Stimulated activated CD4-positive, alpha-beta T cell treated with anti-CD3 and anti-CD28 coated beads, Interleukin-4, amount 100 ng/mL, for 48 hours (primary cell): ENCODE results near the gene ATAD3C.
"Not testable (repeated sequence)": the region's sequence is repeated elsewhere in the genome, so short reads cannot be mapped to it uniquely, and the experiment has no call there.

ENCODE experiments used
- DNase-seq, 2 donors: peaks; one replicate each; pipeline ENCODE4 v3.0.0-alpha.2; 2020; ENCODE audit warnings: low read depth in 2 of 2

The ATAD3C gene

DNA sequence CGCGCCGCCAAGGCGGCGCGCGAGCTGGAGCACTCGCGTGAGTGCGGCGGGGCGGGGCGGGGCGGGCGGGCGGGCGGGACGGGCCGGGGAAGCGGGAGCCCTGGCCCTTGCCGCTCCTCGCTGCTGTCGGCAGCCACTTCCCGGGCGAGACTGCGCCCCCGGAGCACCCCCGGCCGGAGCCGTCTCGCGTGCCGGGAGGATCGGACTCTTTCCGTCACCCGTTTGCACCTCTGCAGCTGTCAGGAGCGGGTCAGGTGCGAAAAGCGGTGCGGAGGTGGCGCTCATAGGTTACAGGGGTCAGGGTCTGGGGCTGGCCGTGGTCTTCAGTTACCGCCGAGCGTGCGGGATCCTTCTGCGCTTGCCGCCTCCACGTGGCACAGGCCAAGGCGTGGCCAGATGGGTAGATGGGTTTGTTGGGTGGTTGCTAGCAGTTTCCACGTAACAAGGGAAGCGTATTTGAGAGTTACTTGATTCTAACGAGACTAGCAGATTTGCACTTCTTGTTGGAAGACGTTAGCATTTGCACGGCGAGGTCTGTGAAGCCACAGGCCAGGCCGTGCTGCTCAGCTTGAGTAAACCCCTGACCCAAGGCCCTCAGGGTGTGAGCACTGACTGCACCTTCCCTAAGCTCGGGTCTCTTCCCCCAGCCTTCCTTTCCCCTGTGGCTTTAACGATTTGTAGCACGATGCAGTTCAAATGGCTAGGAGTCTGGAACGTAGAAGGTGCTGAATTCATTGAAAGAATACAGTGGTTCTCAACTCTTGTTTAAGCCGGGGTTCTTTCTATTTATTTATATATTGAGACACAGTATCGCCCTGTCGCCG lies 22.8 kb downstream of the ATAD3C start:
- not testable (repeated sequence) for DNase-seq

DNA sequence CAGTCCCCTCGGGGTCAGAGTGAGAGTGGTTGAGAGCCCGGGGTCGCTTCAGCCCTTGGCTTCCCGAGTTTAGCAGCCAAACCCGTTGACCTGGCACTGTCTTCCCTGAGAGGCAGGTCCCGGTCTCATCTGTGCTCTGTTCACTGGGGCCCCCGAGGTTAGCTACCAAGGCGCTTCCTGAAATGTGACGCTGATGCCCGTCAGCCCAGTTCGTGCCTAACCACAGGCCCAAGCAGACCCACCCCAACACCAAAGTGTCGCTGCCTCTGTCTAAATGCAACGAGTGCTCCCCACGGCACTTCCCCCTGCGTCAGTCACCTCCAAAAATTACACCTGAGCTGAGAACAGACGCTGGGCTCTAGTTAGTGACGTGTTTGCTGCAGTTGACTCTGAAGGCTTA lies 26.5 kb downstream of the ATAD3C start:
- not testable (repeated sequence) for DNase-seq

DNA sequence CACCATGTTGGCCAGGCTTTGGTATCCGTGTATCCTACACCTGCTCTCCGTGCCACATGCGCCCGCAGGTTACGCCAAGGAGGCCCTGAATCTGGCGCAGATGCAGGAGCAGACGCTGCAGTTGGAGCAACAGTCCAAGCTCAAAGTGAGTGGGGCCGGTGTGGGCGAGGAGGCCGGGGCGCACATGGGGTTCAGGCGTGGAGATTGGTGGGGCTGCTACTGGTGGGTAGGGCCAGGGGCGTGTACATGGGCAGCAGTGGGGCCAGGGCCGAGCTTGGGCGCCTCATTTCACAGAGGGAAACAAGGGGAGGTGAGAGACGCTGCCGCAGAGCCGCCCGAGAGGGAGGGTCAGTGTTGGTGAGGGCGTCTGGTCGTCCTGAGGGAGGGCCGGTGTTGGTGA lies 27.7 kb downstream of the ATAD3C start:
- no peak for DNase-seq

DNA sequence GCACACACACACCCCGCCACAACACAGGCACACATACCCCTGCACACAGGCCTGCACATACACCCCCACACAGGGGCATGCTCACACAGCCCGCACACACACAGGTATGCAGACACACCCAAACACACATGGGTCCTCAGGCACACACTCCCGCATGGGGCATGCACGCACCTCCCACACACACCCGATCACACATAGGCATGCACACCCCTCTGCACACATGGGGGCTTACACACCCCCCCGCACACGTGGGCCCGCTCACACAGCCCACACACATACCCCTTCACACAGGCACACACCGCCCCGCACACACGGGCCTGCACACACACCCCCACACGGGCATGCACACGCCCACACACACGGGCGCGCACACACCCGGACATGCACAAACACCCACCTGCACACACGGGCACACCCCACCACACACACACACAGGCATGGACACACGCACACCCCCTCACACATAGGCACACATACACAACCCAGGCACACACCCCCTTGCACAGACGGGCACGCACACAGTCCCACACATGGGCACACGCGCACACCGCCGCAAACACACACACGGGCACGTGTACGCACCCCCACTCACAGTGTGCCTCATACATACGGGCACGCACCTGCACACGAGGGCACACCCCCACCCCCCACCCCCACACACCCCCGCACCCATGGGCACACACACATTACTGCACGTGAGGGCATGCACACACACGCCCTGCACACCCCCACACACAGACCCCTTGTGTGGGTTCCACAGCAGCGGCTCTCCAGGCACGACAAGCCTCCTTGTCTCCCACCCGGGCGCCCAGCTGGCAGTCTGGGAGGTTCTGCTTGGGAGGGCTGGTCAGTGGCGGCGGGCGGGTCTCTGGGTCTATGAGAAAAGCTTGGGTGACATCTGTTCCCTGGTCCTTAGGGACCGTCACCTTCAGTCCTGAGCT lies 30.3 kb downstream of the ATAD3C start:
- no peak for DNase-seq

DNA sequence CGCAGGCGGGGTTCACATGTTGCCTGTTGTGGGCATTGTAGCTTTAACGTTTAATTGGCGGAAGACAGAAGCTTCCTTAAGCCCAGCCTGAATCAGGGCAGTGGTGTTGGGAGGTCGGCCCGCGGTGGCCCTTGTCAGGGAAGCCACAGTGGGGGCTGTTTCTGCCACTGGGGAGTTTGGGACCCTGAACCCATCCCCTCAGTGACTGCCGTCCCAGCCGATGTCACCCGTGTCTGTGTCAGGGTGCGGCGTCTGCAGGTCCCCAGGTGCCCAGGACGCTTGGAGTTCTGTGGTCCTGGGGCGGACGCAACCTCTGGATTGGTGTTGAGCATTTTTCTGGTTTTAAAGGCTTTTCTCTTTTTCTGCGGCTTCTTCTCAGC lies 31.0 kb downstream of the ATAD3C start:
- not testable (repeated sequence) for DNase-seq

DNA sequence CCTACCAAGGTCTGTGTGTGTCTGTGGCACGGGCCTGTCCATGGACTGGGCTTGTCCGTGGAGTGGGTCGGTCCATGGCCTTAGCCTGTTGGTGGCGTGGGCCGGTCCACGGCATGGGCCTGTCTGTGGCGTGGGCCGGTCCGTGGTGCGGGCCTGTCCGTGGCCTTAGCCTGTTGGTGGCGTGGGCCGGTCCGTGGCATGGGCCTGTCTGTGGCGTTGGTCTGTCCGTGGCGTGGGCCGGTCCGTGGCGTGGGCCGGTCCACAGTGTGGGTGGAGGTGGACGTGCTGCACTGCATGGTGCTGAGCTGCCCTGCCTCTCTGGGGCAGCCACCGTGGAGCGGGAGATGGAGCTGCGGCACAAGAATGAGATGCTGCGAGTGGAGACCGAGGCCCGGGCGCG lies 32.3 kb downstream of the ATAD3C start:
- DNase-seq, result not testable (repeated sequence)

DNA sequence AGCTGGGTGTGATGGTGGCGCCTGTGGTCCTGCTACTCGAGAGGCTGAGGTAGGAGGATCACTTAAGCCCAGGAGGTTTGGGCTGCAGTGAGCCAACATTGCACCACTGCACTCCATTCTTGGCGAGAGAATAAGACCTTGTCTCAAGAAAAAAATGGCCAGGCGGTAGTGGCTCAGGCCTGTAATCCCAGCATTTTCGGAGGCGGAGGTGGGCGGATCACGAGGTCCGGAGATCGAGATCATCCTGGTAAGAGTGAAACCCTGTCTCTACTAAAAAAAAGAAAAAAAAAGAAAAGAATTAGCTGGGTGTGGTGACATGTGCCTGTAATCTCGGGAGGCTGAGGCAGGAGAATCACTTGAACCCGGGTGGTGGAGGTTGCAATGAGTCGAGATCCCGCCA lies 33.4 kb downstream of the ATAD3C start:
- no peak for DNase-seq

- no peak for DNase-seq
These were observed 34.2 kb downstream of the ATAD3C start for GRCh38 chr1:1483714-1484113.

GRCh38 chr1:1484976-1485750 lies 35.7 kb downstream of the ATAD3C start:
- DNase-seq, result not testable (repeated sequence)

GRCh38 chr1:1485755-1486317 lies 36.3 kb downstream of the ATAD3C start:
- not testable (repeated sequence) for DNase-seq

DNA sequence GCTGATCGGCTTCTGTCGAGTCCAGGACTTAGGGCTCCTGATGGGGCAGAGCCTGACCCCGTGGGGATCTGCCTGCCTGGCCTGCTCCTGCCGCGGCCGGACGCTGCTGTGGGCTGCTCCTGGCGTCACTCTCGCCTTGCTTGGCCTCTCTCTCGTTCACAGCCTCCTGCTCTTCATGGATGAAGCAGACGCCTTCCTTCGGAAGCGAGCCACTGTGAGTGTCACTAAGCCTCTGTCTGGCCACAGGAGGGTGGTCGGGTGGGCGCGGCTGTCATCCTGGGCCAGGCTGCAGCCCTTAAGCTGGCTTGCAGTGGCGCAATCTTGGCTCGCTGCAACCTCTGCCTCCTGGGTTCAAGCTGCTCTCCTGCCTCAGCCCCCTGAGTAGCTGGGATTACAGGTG lies 38.2 kb downstream of the ATAD3C start:
- DNase-seq, result no peak

GRCh38 chr1:1489231-1489630 lies 39.7 kb downstream of the ATAD3C start:
- no peak for DNase-seq

DNA sequence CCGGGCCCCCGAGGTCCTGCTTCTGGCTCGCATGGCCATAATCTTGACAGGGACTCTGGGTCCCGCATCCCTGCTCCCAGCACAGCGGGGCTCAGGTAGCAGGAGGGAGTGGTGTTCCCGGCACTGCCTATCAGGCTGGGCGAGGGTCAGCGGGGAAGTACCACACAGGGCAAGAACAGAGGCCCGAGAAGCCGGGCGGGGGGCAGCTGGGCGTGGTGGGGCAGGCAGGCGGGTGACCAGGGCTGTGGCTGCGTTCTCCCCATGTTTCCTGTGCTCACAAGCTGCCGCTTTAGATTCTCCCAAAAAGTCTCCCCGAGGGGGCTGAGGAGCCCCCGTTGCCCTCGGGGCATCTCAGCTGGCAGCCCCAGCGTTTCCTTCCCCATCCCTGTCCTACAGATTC lies 40.4 kb downstream of the ATAD3C start:
- DNase-seq, result no peak

DNA sequence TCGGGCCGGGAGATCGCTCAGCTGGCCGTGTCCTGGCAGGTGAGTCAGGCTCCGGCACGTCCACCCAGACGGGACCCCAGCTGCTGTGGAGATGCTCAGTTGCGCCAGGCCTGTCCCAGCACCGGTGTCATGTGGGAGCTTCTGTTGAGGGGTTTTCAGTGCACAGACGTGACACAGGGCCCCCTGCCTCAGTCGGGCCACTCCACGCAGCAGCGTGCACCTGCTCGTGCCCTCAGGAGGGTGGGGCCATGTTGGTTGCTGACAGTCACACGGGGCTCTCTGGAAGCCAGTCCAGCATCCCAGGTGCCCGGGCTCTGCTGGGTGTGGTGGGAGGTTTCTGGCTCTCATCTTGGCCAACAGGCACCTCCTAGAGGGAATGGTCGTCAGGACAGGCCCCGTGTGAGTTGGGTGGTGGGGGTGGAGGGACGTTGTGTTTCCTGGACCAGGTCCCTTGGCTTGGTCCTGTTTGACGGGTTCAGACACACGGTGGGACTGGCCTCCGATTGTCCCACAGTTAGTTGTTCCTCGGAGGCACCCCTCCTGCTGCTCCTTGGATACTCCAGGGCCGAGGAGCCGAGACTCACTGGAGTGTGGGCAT lies 41.2 kb downstream of the ATAD3C start:
- no peak for DNase-seq

DNA sequence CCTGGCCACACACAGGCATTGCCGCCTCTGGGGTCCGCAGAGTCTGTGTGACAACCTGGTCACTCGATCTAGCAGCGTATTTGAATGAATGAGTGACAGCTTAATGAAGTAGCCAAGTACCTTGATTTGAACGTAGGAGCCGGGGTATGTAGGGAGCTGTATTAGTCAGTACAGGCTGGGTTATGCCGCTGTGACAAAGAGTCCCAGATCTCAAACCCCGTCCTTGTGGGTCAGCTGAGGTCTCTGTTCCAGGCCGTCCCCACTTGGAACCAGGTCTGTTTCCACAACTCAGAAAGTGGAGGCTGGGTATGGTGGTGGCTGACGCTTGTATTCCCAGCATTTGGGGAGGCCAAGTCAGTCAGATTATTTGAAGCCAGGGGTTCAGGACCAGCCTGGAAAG lies 42.1 kb downstream of the ATAD3C start:
- DNase-seq, result no peak

DNA sequence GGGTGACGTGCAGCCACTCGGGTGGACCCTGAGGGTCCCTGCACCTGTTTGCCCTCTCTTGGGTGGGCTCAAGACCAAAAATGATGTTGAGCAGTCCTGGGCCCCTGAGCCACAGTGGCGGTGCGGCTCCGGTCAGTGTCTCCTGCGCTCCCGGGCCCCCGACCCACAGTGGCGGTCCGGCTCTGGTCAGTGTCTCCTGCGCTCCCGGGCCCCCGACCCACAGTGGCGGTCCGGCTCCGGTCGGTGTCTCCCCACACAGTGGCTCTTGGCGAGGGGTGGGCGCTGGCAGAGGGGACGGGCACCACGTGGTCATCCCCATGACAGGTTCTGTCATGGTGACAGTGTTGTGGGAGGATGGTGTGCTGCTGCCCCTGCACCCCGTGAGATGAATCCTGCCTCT lies 44.8 kb downstream of the ATAD3C start:
- DNase-seq, result not testable (repeated sequence)

DNA sequence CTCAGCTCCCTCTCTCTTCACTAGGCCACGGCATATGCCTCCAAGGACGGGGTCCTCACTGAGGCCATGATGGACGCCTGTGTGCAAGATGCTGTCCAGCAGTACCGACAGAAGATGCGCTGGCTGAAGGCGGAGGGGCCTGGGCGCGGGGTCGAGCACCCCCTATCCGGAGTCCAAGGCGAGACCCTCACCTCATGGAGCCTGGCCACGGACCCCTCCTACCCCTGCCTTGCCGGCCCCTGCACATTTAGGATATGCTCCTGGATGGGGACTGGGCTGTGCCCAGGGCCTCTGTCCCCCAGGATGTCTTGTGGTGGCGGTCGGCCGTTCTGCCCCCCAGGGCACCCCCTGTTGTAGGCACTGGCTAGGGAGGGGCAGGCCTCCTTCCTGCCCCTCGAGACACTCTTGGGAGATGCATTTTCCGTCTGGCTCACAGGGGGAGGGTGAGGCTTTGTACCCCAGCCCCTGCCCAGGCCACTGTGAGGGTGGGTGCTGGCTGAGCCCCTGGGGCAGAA lies 46.0 kb downstream of the ATAD3C start:
- DNase-seq, result not testable (repeated sequence)

DNA sequence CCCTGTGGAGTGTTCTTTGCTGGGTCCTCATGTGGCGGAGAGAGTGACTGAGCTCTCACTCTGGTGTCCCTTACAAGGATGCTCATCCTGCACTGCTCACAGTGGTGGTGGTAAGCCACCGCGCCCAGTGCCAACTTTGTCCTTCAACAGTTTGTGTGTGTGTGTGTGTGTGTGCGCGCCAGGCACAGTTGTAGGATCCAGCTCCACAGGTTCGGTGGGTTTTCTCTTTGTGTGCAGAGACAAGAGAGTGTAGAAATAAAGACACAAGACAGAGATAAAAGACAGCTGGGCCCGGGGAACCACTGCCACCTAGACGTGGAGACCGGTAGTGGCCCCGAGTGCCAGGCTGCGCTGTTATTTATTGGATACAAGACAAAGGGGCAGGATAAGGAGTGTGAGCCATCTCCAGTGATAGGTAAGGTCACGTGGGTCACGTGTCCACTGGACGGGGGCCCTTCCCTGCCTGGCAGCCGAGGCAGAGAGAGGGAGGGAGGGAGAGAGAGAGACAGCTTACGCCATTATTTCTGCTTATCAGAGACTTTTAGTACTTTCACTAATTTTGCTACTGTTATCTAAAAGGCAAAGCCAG lies 55.4 kb downstream of the ATAD3C start:
- DNase-seq, result peak; percentile 70 to 75

- DNase-seq, result peak; percentile 15 to 25
These were observed 55.9 kb downstream of the ATAD3C start for GRCh38 chr1:1505366-1505798.

- DNase-seq, result not testable (repeated sequence)
These were observed 56.3 kb downstream of the ATAD3C start for GRCh38 chr1:1505801-1506200.

GRCh38 chr1:1507305-1507704 lies 57.8 kb downstream of the ATAD3C start:
- no peak for DNase-seq
